Measurements from ENCODE around the gene SLC39A12.

DNA sequence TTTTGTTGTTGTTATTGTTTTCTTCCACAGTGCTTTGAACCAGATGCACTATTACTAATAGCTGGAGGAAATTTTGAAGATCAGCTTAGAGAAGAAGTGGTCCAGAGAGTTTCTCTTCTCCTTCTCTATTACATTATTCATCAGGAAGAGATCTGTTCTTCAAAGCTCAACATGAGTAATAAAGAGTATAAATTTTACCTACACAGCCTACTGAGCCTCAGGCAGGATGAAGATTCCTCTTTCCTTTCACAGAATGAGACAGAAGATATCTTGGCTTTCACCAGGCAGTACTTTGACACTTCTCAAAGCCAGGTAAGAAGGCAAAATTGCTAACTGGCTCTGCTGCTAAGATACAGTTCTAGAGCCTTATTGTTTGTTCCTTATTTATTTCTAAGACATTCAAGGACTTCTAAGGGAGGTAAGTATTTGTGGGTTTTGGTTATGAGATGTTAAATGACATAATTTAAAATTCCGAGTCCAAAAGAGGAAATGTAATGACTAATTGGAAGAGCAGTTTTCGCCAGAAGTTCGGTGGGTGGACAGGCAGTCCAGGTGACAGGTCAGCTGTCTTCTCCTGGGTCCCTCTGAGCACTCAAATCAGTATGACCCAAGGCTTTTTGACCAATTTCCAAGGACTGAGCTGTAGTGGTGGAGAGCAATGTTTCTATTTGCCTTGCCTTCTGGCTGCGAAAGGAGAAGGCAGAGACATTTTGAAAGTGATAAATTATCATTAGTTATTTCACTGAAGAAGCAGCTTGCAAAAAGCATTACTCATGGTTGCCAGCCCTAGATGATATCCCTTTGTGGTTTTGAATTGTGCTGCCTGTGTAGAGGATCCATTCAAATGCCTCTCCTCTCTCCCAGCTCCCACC is 10.1 kb downstream of the SLC39A12 start:
- TF ChIP-seq, protein P1, sequence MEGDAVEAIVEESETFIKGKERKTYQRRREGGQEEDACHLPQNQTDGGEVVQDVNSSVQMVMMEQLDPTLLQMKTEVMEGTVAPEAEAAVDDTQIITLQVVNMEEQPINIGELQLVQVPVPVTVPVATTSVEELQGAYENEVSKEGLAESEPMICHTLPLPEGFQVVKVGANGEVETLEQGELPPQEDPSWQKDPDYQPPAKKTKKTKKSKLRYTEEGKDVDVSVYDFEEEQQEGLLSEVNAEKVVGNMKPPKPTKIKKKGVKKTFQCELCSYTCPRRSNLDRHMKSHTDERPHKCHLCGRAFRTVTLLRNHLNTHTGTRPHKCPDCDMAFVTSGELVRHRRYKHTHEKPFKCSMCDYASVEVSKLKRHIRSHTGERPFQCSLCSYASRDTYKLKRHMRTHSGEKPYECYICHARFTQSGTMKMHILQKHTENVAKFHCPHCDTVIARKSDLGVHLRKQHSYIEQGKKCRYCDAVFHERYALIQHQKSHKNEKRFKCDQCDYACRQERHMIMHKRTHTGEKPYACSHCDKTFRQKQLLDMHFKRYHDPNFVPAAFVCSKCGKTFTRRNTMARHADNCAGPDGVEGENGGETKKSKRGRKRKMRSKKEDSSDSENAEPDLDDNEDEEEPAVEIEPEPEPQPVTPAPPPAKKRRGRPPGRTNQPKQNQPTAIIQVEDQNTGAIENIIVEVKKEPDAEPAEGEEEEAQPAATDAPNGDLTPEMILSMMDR (IDR thresholded peaks at IDR 0.05), result no peak
- TF ChIP-seq GABPB1 (CRISPR knock-in tag; IDR thresholded peaks at IDR 0.05), result no peak
- TF ChIP-seq, protein P2, sequence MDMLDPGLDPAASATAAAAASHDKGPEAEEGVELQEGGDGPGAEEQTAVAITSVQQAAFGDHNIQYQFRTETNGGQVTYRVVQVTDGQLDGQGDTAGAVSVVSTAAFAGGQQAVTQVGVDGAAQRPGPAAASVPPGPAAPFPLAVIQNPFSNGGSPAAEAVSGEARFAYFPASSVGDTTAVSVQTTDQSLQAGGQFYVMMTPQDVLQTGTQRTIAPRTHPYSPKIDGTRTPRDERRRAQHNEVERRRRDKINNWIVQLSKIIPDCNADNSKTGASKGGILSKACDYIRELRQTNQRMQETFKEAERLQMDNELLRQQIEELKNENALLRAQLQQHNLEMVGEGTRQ (CRISPR knock-in tag; IDR thresholded peaks at IDR 0.05), result no peak
- TF ChIP-seq, protein P3, sequence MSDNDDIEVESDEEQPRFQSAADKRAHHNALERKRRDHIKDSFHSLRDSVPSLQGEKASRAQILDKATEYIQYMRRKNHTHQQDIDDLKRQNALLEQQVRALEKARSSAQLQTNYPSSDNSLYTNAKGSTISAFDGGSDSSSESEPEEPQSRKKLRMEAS (CRISPR knock-in tag; IDR thresholded peaks at IDR 0.05), result no peak
- no peak for TF ChIP-seq ATF1 (CRISPR knock-in tag; IDR thresholded peaks at IDR 0.05)
